Measurements from ENCODE around the gene TRPT1. TPM values are rescaled to one million over a fixed set of nuclear protein-coding genes. Genes with fewer than 3 reads are reported as not detected.

Gene TRPT1
- total RNA-seq, 1 donor from 2014 or later, result 82.3 TPM

DNA sequence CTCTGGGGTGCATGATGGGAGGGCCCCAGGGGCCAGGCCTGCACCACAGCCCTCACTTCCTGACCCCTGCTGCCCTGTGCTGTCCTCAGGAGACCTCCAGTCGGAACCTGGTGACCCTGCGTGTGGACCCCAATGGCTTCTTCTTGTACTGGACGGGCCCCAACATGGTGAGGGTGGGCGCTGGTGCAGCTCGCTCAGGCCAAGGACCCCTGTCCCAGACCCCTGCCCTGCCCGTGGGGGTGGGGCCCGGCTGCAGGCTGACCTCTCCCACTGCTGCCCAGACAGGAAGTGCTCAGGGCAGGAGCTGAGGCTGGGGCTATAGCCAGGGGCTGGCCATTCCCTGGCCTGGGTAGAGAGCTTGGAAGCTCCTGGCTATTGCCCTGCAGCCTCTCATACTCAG is 28.3 kb upstream of the TRPT1 start:
- no peak overlapping the region for H3K4me3 ChIP-seq
- peaks cover 49% of the 10 kb centered on the region for H3K36me3 ChIP-seq
- TF ChIP-seq, protein P1, sequence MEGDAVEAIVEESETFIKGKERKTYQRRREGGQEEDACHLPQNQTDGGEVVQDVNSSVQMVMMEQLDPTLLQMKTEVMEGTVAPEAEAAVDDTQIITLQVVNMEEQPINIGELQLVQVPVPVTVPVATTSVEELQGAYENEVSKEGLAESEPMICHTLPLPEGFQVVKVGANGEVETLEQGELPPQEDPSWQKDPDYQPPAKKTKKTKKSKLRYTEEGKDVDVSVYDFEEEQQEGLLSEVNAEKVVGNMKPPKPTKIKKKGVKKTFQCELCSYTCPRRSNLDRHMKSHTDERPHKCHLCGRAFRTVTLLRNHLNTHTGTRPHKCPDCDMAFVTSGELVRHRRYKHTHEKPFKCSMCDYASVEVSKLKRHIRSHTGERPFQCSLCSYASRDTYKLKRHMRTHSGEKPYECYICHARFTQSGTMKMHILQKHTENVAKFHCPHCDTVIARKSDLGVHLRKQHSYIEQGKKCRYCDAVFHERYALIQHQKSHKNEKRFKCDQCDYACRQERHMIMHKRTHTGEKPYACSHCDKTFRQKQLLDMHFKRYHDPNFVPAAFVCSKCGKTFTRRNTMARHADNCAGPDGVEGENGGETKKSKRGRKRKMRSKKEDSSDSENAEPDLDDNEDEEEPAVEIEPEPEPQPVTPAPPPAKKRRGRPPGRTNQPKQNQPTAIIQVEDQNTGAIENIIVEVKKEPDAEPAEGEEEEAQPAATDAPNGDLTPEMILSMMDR (IDR thresholded peaks at IDR 0.05; ENCODE audit: borderline replicate concordance), result no peak
- no peak overlapping the region for H3K27ac ChIP-seq (replicated peaks)
- H3K9me3 ChIP-seq (replicated peaks), result no peaks in the 10 kb centered on the region
- H3K4me1 ChIP-seq, result peaks cover 36% of the 10 kb centered on the region
- DNase-seq, result no peak
- intact Hi-C loops (cut with micrococcal nuclease), result no loop called here
- H3K27me3 ChIP-seq (ENCODE audit: low read depth), result no peaks in the 10 kb centered on the region

DNA sequence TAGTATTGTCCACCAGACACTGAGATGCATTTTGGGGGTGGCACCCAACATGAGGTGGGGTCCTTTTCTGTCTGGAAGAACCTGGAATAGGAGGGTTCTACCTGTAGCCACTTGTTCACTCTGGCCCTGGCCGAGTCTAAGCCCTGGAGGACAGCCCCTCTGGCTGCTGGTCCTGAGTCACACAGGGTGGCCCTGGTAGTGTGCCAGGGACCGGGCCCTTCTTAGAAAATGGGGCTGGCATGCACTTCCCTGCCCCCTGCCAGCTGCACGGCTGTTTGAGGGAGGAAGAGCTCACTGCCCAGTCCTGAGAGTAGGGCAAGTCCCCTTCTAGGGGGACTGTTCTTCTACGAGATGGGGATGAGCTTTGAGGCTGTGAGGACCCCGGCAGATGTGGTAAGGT is 27.5 kb upstream of the TRPT1 start:
- Histone ChIP-seq H3K4me1 (peaks cover 36% of the 10 kb centered on the region), H3K27ac (replicated peaks) (peak overlapping the region; percentile 16), H3K4me3 (no peak overlapping the region), H3K36me3 (peaks cover 40% of the 10 kb centered on the region), H3K9me3 (replicated peaks) (no peaks in the 10 kb centered on the region), H3K27me3 (ENCODE audit: low read depth) (no peaks in the 10 kb centered on the region)
- TF ChIP-seq, protein P1 (IDR thresholded peaks at IDR 0.05; ENCODE audit: borderline replicate concordance), result no peak
- intact Hi-C loops (cut with micrococcal nuclease), result no loop called here
- no peak for DNase-seq

DNA sequence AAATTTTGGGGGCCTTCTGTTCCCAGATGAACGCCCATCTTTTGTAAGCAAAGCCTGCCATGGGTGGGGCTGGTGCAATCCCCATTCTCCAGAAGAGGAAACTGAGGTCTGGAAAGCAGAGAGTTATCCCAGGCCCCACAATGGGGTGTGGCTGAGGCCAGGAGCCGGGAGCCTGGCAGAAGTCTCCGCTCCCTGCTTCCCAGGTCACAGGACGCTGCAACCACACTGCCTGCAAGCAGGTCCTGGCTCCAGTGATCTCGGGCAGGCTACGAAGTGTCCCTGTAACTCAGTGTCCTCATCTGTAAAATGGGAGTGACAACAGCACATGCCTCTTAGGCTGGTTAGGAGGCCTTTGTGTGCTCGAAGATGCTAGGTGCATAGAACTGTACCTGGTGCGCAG is 27.1 kb upstream of the TRPT1 start:
- intact Hi-C loops (cut with micrococcal nuclease), result no loop called here
- Histone ChIP-seq H3K4me1 (peaks cover 36% of the 10 kb centered on the region), H3K4me3 (peak overlapping the region; percentile 88)

DNA sequence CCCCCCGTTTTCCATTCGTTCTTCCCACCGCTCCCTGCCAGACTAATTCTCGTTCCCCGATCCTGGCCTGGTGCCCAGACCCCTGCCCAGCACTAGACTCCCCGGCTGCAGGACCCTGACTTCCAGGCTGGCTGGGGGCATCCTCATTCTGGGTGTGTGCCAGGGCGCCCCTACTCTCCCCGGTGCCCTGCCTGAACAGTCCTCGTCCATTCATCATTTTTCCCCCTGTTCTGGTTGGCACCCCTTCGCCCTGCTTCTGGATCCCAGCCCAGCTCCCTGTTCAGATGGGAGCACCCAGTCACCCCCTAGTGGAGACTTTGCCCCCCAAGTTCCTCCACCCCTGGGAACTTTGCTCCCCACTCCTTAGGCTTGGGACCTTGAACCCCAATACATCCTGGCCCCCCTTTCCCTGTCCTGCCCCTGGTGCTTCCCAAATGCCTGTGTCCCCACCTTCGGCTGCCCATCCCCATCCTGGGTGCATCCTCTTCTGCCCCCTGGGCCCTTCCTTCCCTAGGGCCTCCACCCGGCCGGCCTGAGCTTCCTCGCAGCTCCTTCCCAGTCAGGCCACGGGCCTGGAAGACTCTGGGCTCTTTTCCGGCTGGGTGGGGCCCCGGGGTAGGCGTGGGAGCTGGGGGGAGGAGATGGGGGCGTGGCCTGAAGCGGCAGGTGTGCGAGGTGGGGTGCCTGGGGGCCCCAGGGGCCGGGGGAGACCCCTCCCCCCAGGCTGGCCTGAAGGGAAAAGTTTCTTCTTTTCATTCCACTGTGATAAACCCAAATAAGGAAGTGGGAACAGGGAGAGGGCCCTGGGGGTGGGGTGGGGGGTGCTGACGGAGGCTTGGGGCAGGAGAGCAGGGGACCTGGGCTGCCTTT is 26.3 kb upstream of the TRPT1 start:
- Histone ChIP-seq H3K27ac (replicated peaks) (peak overlapping the region; percentile 84), H3K4me3 (peak overlapping the region; percentile 88), H3K4me1 (peaks cover 43% of the 10 kb centered on the region), H3K27me3 (ENCODE audit: low read depth) (no peaks in the 10 kb centered on the region), H3K9me3 (replicated peaks) (no peaks in the 10 kb centered on the region), H3K36me3 (peaks cover 29% of the 10 kb centered on the region)
- intact Hi-C loops (cut with micrococcal nuclease), result no loop called here
- peak; percentile 53 for DNase-seq
- TF ChIP-seq, protein P1 (IDR thresholded peaks at IDR 0.05; ENCODE audit: borderline replicate concordance), result no peak

More for the DNA sequence above, 27.1 kb upstream of the TRPT1 start:
- Histone ChIP-seq H3K9me3 (replicated peaks) (no peaks in the 10 kb centered on the region), H3K27me3 (ENCODE audit: low read depth) (no peaks in the 10 kb centered on the region), H3K27ac (replicated peaks) (peak overlapping the region; percentile 84), H3K36me3 (peaks cover 36% of the 10 kb centered on the region)
- no peak for DNase-seq
- TF ChIP-seq, protein P1 (IDR thresholded peaks at IDR 0.05; ENCODE audit: borderline replicate concordance), result no peak

DNA sequence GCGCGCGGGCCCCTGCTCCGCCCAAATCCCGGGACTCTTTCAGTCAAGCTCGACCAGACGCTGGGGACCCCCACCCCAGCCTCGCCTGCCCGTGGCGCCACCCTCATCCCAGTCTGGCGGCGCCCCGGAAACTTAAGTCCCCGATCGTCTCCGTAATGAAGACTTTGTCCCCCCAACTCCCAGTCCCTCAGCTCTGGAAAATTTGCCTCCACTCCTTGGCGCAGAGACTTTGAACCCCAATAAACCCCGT is 25.7 kb upstream of the TRPT1 start:
- peak overlapping the region; percentile 88 for H3K4me3 ChIP-seq
- H3K4me1 ChIP-seq, result peaks cover 48% of the 10 kb centered on the region
- H3K27ac ChIP-seq (replicated peaks), result peak overlapping the region; percentile 84
- DNase-seq, result no peak
- TF ChIP-seq, protein P1 (IDR thresholded peaks at IDR 0.05; ENCODE audit: borderline replicate concordance), result no peak
- H3K9me3 ChIP-seq (replicated peaks), result no peaks in the 10 kb centered on the region
- intact Hi-C loops (cut with micrococcal nuclease), result no loop called here
- no peaks in the 10 kb centered on the region for H3K27me3 ChIP-seq (ENCODE audit: low read depth)
- H3K36me3 ChIP-seq, result peaks cover 24% of the 10 kb centered on the region
